Transverse colon (tissue), 4 donors: Measurements from ENCODE around the gene ARL8B. TPM values are rescaled to one million over a fixed set of nuclear protein-coding genes. Genes with fewer than 3 reads are reported as not detected.

ENCODE experiments used
- DNase-seq: peaks from one replicate; pipeline ENCODE4 v3.0.0-alpha.2; 2019
- H3K27ac ChIP-seq, 4 donors: fragments of 200-600 bp; sonication (generic); 2 replicates each; pipeline ENCODE4 v1.5.1; 2016 to 2018; ENCODE audit warnings: inconsistent platforms in 4 of 4
- H3K27me3 ChIP-seq: fragments of 200-600 bp; sonication (generic); 2 replicates; pipeline ENCODE4 v1.5.1; 2017; ENCODE audit warnings: inconsistent platforms
- H3K36me3 ChIP-seq, 4 donors: fragments of 200-600 bp; sonication (generic); 2 replicates each; pipeline ENCODE4 v1.5.1; 2017 to 2019; ENCODE audit warnings: inconsistent platforms in 4 of 4
- H3K4me1 ChIP-seq, 4 donors: fragments of 200-600 bp; sonication (generic); 2 replicates each; pipeline ENCODE4 v1.5.1; 2017 to 2020; ENCODE audit warnings: inconsistent platforms in 4 of 4
- H3K4me3 ChIP-seq, 4 donors: fragments of 200-600 bp; sonication (generic); 1 replicate in 1 of 4; 2 replicates in 3 of 4; pipeline versions ENCODE4 v1.5.1 to v1.6.1; 2017 to 2019; ENCODE audit warnings: inconsistent platforms in 4 of 4
- H3K9me3 ChIP-seq, 2 donors: fragments of 200-600 bp; sonication (generic); 2 replicates each; pipeline ENCODE4 v1.5.1; 2017 to 2019; ENCODE audit warnings: inconsistent platforms in 2 of 2
- EP300 ChIP-seq: sonication (generic); formaldehyde crosslinking; IDR thresholded peaks from one replicate; pipeline ENCODE4 v1.6.1; 2017; ENCODE audit warnings: antibody characterized with exemption, low read depth
- POLR2A ChIP-seq: fragments of 450-650 bp; IDR thresholded peaks from one replicate; pipeline ENCODE4 v1.6.1; 2016; ENCODE audit warnings: antibody characterized with exemption, mild to moderate bottlenecking, moderate library complexity
- POLR2AphosphoS5 ChIP-seq, 3 donors: sonication (generic); formaldehyde crosslinking; IDR thresholded peaks; one replicate each; pipeline ENCODE4 v1.6.1; 2016; ENCODE audit warnings: antibody characterized with exemption in 3 of 3
- WGBS, 2 donors: methylation state at CpG; one replicate each; pipeline ENCODE4 v1.1.5; 2018; ENCODE audit warnings: low coverage in 1 of 2; 5-methylcytosine and 5-hydroxymethylcytosine counted together
- in situ Hi-C, 4 donors: fragments of 200-750 bp; cut with MboI; loops; one replicate each; pipeline versions ENCODE4 v1.15.0 to v1.15.1; 2017; ENCODE audit warnings: low sequenced_read_pairs in 3 of 4, low pct_ligation_motif_present in 1 of 4, low pct_unique_long_range_greater_than_20kb in 1 of 4
- intact Hi-C: fragments of 100-400 bp; cut with DNase I; formaldehyde crosslinking; loops from one replicate; pipeline ENCODE4 v1.15.1; 2023; ENCODE audit warnings: low total_unique reads
- total RNA-seq, 4 donors: library from RNA; depleted of rRNA; stranded (reverse); fragments of >200 nt; gene quantifications; one replicate each; pipeline ENCODE4 v1.1.0, GENCODE V29; 2016
- TF ChIP-seq, protein P1 (sequence below), 5 experiments: fragments of 200-600 bp in 3 of 5; fragments of 450-650 bp in 2 of 5; sonication (generic) in 3 of 5; IDR thresholded peaks; 1 replicate in 2 of 5; 2 replicates in 3 of 5; pipeline ENCODE4 v1.5.1; 2016 to 2017; ENCODE audit warnings: antibody characterized with exemption in 5 of 5, inconsistent platforms in 3 of 5, mild to moderate bottlenecking in 2 of 5, moderate library complexity in 1 of 5

The ARL8B gene
- total RNA-seq, 4 donors from 2014 or later = 13.1 to 47.2 (median 31.9) TPM

GRCh38 chr3:5086708-5087107 is 35.4 kb upstream of the ARL8B start:
- DNase-seq = no peak
- intact Hi-C loops (no loop called here), in situ Hi-C loops (no loop called here)
- H3K9me3 ChIP-seq = no peaks in the 10 kb centered on the region
- no peaks in the 10 kb centered on the region for H3K27me3 ChIP-seq
- no peak overlapping the region for H3K27ac ChIP-seq
- TF ChIP-seq POLR2AphosphoS5 (IDR thresholded peaks at IDR 0.05) (no peak), POLR2A (no peak), EP300 (no peak)
- TF ChIP-seq, protein P1, sequence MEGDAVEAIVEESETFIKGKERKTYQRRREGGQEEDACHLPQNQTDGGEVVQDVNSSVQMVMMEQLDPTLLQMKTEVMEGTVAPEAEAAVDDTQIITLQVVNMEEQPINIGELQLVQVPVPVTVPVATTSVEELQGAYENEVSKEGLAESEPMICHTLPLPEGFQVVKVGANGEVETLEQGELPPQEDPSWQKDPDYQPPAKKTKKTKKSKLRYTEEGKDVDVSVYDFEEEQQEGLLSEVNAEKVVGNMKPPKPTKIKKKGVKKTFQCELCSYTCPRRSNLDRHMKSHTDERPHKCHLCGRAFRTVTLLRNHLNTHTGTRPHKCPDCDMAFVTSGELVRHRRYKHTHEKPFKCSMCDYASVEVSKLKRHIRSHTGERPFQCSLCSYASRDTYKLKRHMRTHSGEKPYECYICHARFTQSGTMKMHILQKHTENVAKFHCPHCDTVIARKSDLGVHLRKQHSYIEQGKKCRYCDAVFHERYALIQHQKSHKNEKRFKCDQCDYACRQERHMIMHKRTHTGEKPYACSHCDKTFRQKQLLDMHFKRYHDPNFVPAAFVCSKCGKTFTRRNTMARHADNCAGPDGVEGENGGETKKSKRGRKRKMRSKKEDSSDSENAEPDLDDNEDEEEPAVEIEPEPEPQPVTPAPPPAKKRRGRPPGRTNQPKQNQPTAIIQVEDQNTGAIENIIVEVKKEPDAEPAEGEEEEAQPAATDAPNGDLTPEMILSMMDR (IDR thresholded peaks at IDR 0.05) = no peak
- H3K36me3 ChIP-seq = no peaks in the 10 kb centered on the region
- no peak overlapping the region for H3K4me3 ChIP-seq
- H3K4me1 ChIP-seq = no peaks in the 10 kb centered on the region
- 85 to 88% methylated on average over 1 of the region's 1 CpG for WGBS, 2 donors

GRCh38 chr3:5087209-5087608 is 34.9 kb upstream of the ARL8B start:
- Histone ChIP-seq H3K36me3 (no peaks in the 10 kb centered on the region), H3K27me3 (no peaks in the 10 kb centered on the region), H3K4me3 (no peak overlapping the region), H3K9me3 (no peaks in the 10 kb centered on the region), H3K27ac (no peak overlapping the region), H3K4me1 (no peaks in the 10 kb centered on the region)
- in situ Hi-C loops (no loop called here), intact Hi-C loops (no loop called here)
- no peak for DNase-seq
- WGBS, 2 donors = 73 to 80% methylated on average over 1 to 4 of the region's 4 CpGs
- TF ChIP-seq EP300 (no peak), POLR2AphosphoS5 (IDR thresholded peaks at IDR 0.05) (no peak), POLR2A (no peak)
- TF ChIP-seq, protein P1 (IDR thresholded peaks at IDR 0.05) = no peak

DNA sequence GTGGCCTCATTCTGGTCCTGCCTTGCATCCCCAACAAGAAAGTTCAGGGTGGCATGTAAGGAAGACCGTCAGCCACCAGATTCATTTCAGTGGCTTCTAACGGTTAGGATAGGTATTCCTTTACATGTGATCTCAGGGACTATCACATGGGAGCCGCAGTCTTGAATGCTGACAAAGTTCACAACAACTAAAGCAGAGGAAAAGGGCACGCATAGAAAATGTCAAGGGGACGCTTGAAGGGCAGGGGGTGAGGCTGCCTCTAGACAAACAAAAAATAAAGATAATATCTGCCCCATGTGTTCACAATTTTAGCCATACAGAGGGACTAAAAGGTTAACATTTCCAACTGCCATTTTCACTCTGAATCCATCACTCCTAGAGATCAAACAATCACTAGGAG is 31.9 kb upstream of the ARL8B start:
- intact Hi-C loops = no loop called here
- H3K9me3 ChIP-seq = no peaks in the 10 kb centered on the region
- 59 to 93% methylated on average over 4 to 5 of the region's 5 CpGs for WGBS, 2 donors
- no peak for DNase-seq
- TF ChIP-seq, protein P1 (IDR thresholded peaks at IDR 0.05) = no peak
- no peak for TF ChIP-seq EP300
- H3K4me1 ChIP-seq = no peaks in the 10 kb centered on the region
- H3K4me3 ChIP-seq = no peak overlapping the region
- no peak overlapping the region for H3K27ac ChIP-seq
- in situ Hi-C loops = no loop called here
- no peaks in the 10 kb centered on the region for H3K27me3 ChIP-seq
- H3K36me3 ChIP-seq = no peaks in the 10 kb centered on the region

GRCh38 chr3:5092018-5092417 is 30.1 kb upstream of the ARL8B start:
- TF ChIP-seq EP300 (no peak), POLR2A (no peak), POLR2AphosphoS5 (IDR thresholded peaks at IDR 0.05) (no peak)
- TF ChIP-seq, protein P1 (IDR thresholded peaks at IDR 0.05) = no peak
- Histone ChIP-seq H3K9me3 (no peaks in the 10 kb centered on the region), H3K36me3 (no peaks in the 10 kb centered on the region), H3K27me3 (peaks cover 7% of the 10 kb centered on the region), H3K4me3 (no peak overlapping the region), H3K4me1 (peaks cover 0 to 4% (median 2%) of the 10 kb centered on the region in 4 donors), H3K27ac (no peak overlapping the region)
- DNase-seq = no peak
- 38% methylated on average over 1 of the region's 1 CpG; no CpG with 5 or more reads in 1 of the 2 donors for WGBS, 2 donors
- intact Hi-C loops (no loop called here), in situ Hi-C loops (no loop called here)
